Astrocyte (in vitro differentiated cells and primary cell): Measurements from ENCODE around the gene GRIK3. TPM values are rescaled to one million over a fixed set of nuclear protein-coding genes. Genes with fewer than 3 reads are reported as not detected.

ENCODE experiments used
- DNase-seq: peaks from one replicate; pipeline ENCODE4 v3.0.0-alpha.2; 2010; ENCODE audit warnings: low read depth
- FAIRE-seq: peaks from 2 replicates; lab custom pipeline; 2011; peaks lifted over from hg19 to GRCh38; lab: Jason Lieb, UNC
- H2AFZ ChIP-seq: 2 replicates; pipeline ENCODE4 v1.6.0; 2012; ENCODE audit warnings: low read depth, low read length, inconsistent platforms
- H3K27ac ChIP-seq: 2 replicates; pipeline ENCODE4 v1.5.1; 2011; ENCODE audit warnings: low read depth, low read length, inconsistent platforms
- H3K27me3 ChIP-seq: 2 replicates; pipeline ENCODE4 v1.6.0; 2011; ENCODE audit warnings: low read length, inconsistent platforms; ENCODE audit not compliant: insufficient read depth
- H3K36me3 ChIP-seq: 2 replicates; pipeline ENCODE4 v1.5.1; 2011; ENCODE audit warnings: low read length, inconsistent platforms; ENCODE audit not compliant: insufficient read depth
- H3K4me1 ChIP-seq: 2 replicates; pipeline ENCODE4 v1.5.1; 2011; ENCODE audit warnings: low read length, inconsistent platforms; ENCODE audit not compliant: insufficient read depth
- H3K4me2 ChIP-seq: 2 replicates; pipeline ENCODE4 v1.6.0; 2012; ENCODE audit warnings: low read length, inconsistent platforms
- H3K4me3 ChIP-seq: 2 replicates; pipeline ENCODE4 v1.5.1; 2011; ENCODE audit warnings: low read depth, mild to moderate bottlenecking, low read length, inconsistent platforms; ENCODE audit not compliant: insufficient read depth
- H3K79me2 ChIP-seq: 2 replicates; pipeline ENCODE4 v1.6.0; 2012; ENCODE audit warnings: mild to moderate bottlenecking, low read length, inconsistent platforms; ENCODE audit not compliant: insufficient read depth
- H3K9ac ChIP-seq: 2 replicates; pipeline ENCODE4 v1.6.0; 2012; ENCODE audit warnings: mild to moderate bottlenecking, low read length, inconsistent platforms
- H3K9me3 ChIP-seq: 2 replicates; pipeline ENCODE4 v1.5.1; 2012; ENCODE audit warnings: low read depth, mild to moderate bottlenecking, low read length, inconsistent platforms; ENCODE audit not compliant: insufficient read depth
- H4K20me1 ChIP-seq: 2 replicates; pipeline ENCODE4 v1.6.0; 2012; ENCODE audit warnings: low read length, inconsistent platforms; ENCODE audit not compliant: insufficient read depth
- H3K27ac Mint-ChIP-seq: one replicate; pipeline ENCODE4 v1.8.0; 2021; ENCODE audit warnings: mild to moderate bottlenecking, mixed read lengths; ENCODE audit not compliant: unreplicated experiment
- H3K27me3 Mint-ChIP-seq: one replicate; pipeline ENCODE4 v1.8.0; 2021; ENCODE audit warnings: low read depth, mixed read lengths; ENCODE audit not compliant: unreplicated experiment
- H3K36me3 Mint-ChIP-seq: one replicate; pipeline ENCODE4 v1.8.0; 2021; ENCODE audit warnings: low read depth, mixed read lengths; ENCODE audit not compliant: unreplicated experiment
- H3K4me1 Mint-ChIP-seq: one replicate; pipeline ENCODE4 v1.8.0; 2021; ENCODE audit warnings: low read depth, mixed read lengths; ENCODE audit not compliant: unreplicated experiment
- H3K4me3 Mint-ChIP-seq: one replicate; pipeline ENCODE4 v1.8.0; 2021; ENCODE audit warnings: mild to moderate bottlenecking, moderate library complexity, mixed read lengths; ENCODE audit not compliant: unreplicated experiment
- H3K9me3 Mint-ChIP-seq: one replicate; pipeline ENCODE4 v1.8.0; 2021; ENCODE audit warnings: mild to moderate bottlenecking, mixed read lengths; ENCODE audit not compliant: unreplicated experiment
- CTCF ChIP-seq: IDR thresholded peaks from 2 replicates; pipeline ENCODE4 v1.5.1; 2011; ENCODE audit warnings: low read depth, mild to moderate bottlenecking, inconsistent platforms, low read length, moderate library complexity; ENCODE audit not compliant: insufficient read depth
- EZH2 ChIP-seq: IDR thresholded peaks from 2 replicates; pipeline ENCODE4 v1.6.1; 2012; ENCODE audit warnings: mild to moderate bottlenecking, low read length, inconsistent platforms; ENCODE audit not compliant: insufficient read depth
- total RNA-seq: library from RNA; stranded (reverse); gene quantifications from 2 replicates; pipeline ENCODE4 v1.2.1, GENCODE V29; 2021

GRIK3 gene
- total RNA-seq, 1 donor from 2014 or later, result 0.16 TPM

GRCh38 chr1:37051346-37051745, 17.0 kb upstream of the GRIK3 start:
- Histone ChIP-seq H2AFZ (no peak overlapping the region), H3K27ac (no peak overlapping the region), H3K4me2 (no peak overlapping the region), H3K9ac (no peak overlapping the region), H3K4me3 (no peak overlapping the region), H3K4me1 (no peaks in the 10 kb centered on the region), H4K20me1 (no peaks in the 10 kb centered on the region), H3K36me3 (no peaks in the 10 kb centered on the region), H3K27me3 (no peaks in the 10 kb centered on the region), H3K79me2 (no peaks in the 10 kb centered on the region), H3K9me3 (no peaks in the 10 kb centered on the region)
- Mint-ChIP-seq H3K4me3 (no peak overlapping the region), H3K9me3 (no peaks in the 10 kb centered on the region), H3K36me3 (no peaks in the 10 kb centered on the region), H3K27me3 (peaks cover 44% of the 10 kb centered on the region), H3K4me1 (no peaks in the 10 kb centered on the region), H3K27ac (no peak overlapping the region)
- FAIRE-seq (no peak), DNase-seq (no peak)
- TF ChIP-seq EZH2 (no peak), CTCF (no peak)

GRCh38 chr1:37047542-37047941, 13.2 kb upstream of the GRIK3 start:
- Histone ChIP-seq H3K4me3 (no peak overlapping the region), H3K4me2 (no peak overlapping the region), H4K20me1 (no peaks in the 10 kb centered on the region), H3K27ac (no peak overlapping the region), H3K4me1 (no peaks in the 10 kb centered on the region), H2AFZ (no peak overlapping the region), H3K79me2 (no peaks in the 10 kb centered on the region), H3K36me3 (no peaks in the 10 kb centered on the region), H3K27me3 (no peaks in the 10 kb centered on the region), H3K9ac (no peak overlapping the region), H3K9me3 (no peaks in the 10 kb centered on the region)
- Mint-ChIP-seq H3K36me3 (no peaks in the 10 kb centered on the region), H3K27ac (no peak overlapping the region), H3K9me3 (no peaks in the 10 kb centered on the region), H3K27me3 (peaks cover 64% of the 10 kb centered on the region), H3K4me3 (no peak overlapping the region), H3K4me1 (no peaks in the 10 kb centered on the region)
- FAIRE-seq (no peak), DNase-seq (no peak)
- TF ChIP-seq CTCF (no peak), EZH2 (no peak)

DNA sequence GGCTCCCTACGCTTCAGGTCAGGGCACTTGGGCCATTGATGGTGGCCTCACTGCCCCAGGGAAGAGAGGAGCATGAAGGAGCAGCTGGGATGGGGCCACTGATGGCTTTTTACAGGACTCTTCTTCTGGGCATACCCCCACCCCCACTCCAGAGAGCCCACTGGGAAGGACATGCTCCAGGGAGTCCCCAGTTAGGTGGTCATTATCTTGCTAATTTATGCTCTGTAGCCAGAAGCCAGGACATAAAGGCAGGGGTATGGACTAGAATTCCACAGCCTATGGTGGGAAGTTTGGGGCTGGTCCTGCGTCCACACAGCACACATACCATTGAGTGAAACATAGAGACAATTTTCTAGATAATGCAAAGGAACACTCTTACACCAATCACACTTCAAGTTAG, 8.8 kb upstream of the GRIK3 start:
- Histone ChIP-seq H3K4me2 (no peak overlapping the region), H3K79me2 (no peaks in the 10 kb centered on the region), H3K36me3 (no peaks in the 10 kb centered on the region), H3K4me3 (no peak overlapping the region), H3K4me1 (no peaks in the 10 kb centered on the region), H3K27ac (no peak overlapping the region), H3K9ac (no peak overlapping the region), H3K27me3 (no peaks in the 10 kb centered on the region), H2AFZ (no peak overlapping the region), H3K9me3 (no peaks in the 10 kb centered on the region), H4K20me1 (no peaks in the 10 kb centered on the region)
- DNase-seq (no peak), FAIRE-seq (no peak)
- H3K9me3 Mint-ChIP-seq, result no peaks in the 10 kb centered on the region
- no peak overlapping the region for H3K27ac Mint-ChIP-seq
- no peaks in the 10 kb centered on the region for H3K4me1 Mint-ChIP-seq
- no peak overlapping the region for H3K4me3 Mint-ChIP-seq
- no peaks in the 10 kb centered on the region for H3K36me3 Mint-ChIP-seq
- TF ChIP-seq EZH2 (no peak), CTCF (no peak)
- peaks cover 87% of the 10 kb centered on the region for H3K27me3 Mint-ChIP-seq
